OCI-LY7 (cell line): ENCODE results near the gene DDX56. TPM values are rescaled to one million over a fixed set of nuclear protein-coding genes. Genes with fewer than 3 reads are reported as not detected.

Source experiments
- BruUV-seq: library from RNA; stranded (reverse); fragments of 400-500 nt; replicated peaks from 2 replicates; lab custom pipeline; 2021; lab: Mats Ljungman, UMichigan
- CTCF ChIA-PET: fragments of 300-600 bp; sonication (Branson Sonifier 250); formaldehyde crosslinking; loops from one replicate; lab custom pipeline; 2022; ENCODE audit warnings: antibody characterized with exemption; ENCODE audit not compliant: unreplicated experiment; lab: Charles Lee
- POLR2A ChIA-PET: fragments of 300-600 bp; sonication (Branson Sonifier 250); formaldehyde crosslinking; loops from one replicate; lab custom pipeline; 2022; ENCODE audit warnings: antibody characterized with exemption; lab: Charles Lee
- DNase-seq: peaks from one replicate; pipeline ENCODE4 v3.0.0-alpha.2; 2015; ENCODE audit warnings: low spot score
- H2AFZ ChIP-seq: fragments of 200-600 bp; sonication (generic), shearing (Covaris generic); 2 replicates; pipeline ENCODE4 v1.6.1; 2014; ENCODE audit warnings: mild to moderate bottlenecking, antibody characterized with exemption, low read length, moderate library complexity
- H3K27ac ChIP-seq: fragments of 200-600 bp; sonication (generic); 2 replicates; pipeline ENCODE4 v1.5.1; 2014; ENCODE audit warnings: mixed run types, low read depth, mild to moderate bottlenecking, moderate library complexity, low read length, inconsistent platforms; ENCODE audit not compliant: poor library complexity, severe bottlenecking
- H3K36me3 ChIP-seq: fragments of 200-600 bp; sonication (generic); 2 replicates; pipeline ENCODE4 v1.6.1; 2014; ENCODE audit warnings: mild to moderate bottlenecking, antibody characterized with exemption, low read length, moderate library complexity, mixed read lengths; ENCODE audit not compliant: insufficient read depth
- H3K4me1 ChIP-seq: fragments of 200-600 bp; sonication (generic); 2 replicates; pipeline ENCODE4 v1.5.1; 2014; ENCODE audit warnings: mild to moderate bottlenecking, low read length; ENCODE audit not compliant: insufficient read depth, poor library complexity, severe bottlenecking
- H3K4me2 ChIP-seq: fragments of 200-600 bp; sonication (generic); 2 replicates; pipeline ENCODE4 v1.6.1; 2014; ENCODE audit warnings: mild to moderate bottlenecking, low read length
- H3K4me3 ChIP-seq: fragments of 200-600 bp; sonication (generic); 2 replicates; pipeline ENCODE4 v1.5.1; 2014; ENCODE audit warnings: mild to moderate bottlenecking, low read depth, low read length; ENCODE audit not compliant: poor library complexity, severe bottlenecking
- H3K79me2 ChIP-seq: fragments of 200-600 bp; sonication (generic); 2 replicates; pipeline ENCODE4 v1.6.1; 2016; ENCODE audit warnings: low read depth, mild to moderate bottlenecking, low read length, moderate library complexity, mixed read lengths; ENCODE audit not compliant: insufficient read depth
- H3K9me2 ChIP-seq: fragments of 200-600 bp; sonication (generic); 2 replicates; pipeline ENCODE4 v1.6.1; 2016; ENCODE audit warnings: mild to moderate bottlenecking, low read length, mixed read lengths; ENCODE audit not compliant: insufficient read depth
- H3K9me3 ChIP-seq: fragments of 200-600 bp; sonication (generic); 2 replicates; pipeline ENCODE4 v1.6.1; 2014; ENCODE audit warnings: mild to moderate bottlenecking, mixed run types, low read length, mixed read lengths
- H4K20me1 ChIP-seq: fragments of 200-600 bp; sonication (generic); 2 replicates; pipeline ENCODE4 v1.6.1; 2014; ENCODE audit warnings: mild to moderate bottlenecking, antibody characterized with exemption, low read length, moderate library complexity, mixed read lengths; ENCODE audit not compliant: insufficient read depth
- CTCF ChIP-seq: fragments of 200-600 bp; sonication (generic); conservative IDR thresholded peaks from 2 replicates; pipeline ENCODE4 v1.5.1; 2014; ENCODE audit warnings: mild to moderate bottlenecking, antibody characterized with exemption, low read length, moderate library complexity, mixed read lengths
- EZH2phosphoT487 ChIP-seq: fragments of 200-600 bp; sonication (generic); IDR thresholded peaks from 2 replicates; pipeline ENCODE4 v1.6.1; 2018; ENCODE audit warnings: low read depth, borderline replicate concordance, mild to moderate bottlenecking, mixed run types, antibody characterized with exemption, low read length, moderate library complexity, mixed read lengths
- intact Hi-C: fragments of 100-400 bp; cut with micrococcal nuclease; formaldehyde crosslinking; loops from one replicate; pipeline ENCODE4 v1.10.0; 2022; ENCODE audit not compliant: unreplicated experiment
- total RNA-seq, 2 experiments: library from RNA; depleted of rRNA in 1 of 2; stranded (reverse); fragments of >200 nt in 1 of 2; shearing (Covaris generic) in 1 of 2; gene quantifications; 2 replicates each; pipeline ENCODE4 v1.2.3, GENCODE V29; 2014 to 2022

DDX56 gene
- total RNA-seq, 2 experiments from 2014 or later, result 89.2 to 95.4 TPM

GRCh38 chr7:44533301-44534055 is 40.2 kb downstream of the DDX56 start:
- ChIA-PET POLR2A (no interaction called here), CTCF (no interaction called here)
- no peak overlapping the region for H3K27ac ChIP-seq
- no TSS peak for BruUV-seq
- H4K20me1 ChIP-seq, result no peaks in the 10 kb centered on the region
- H3K4me1 ChIP-seq, result no peaks in the 10 kb centered on the region
- H3K36me3 ChIP-seq, result no peaks in the 10 kb centered on the region
- H3K9me3 ChIP-seq, result no peaks in the 10 kb centered on the region
- H3K4me2 ChIP-seq, result no peak overlapping the region
- H3K4me3 ChIP-seq, result no peak overlapping the region
- intact Hi-C loops, result no loop called here
- no peak for DNase-seq
- H3K9me2 ChIP-seq, result no peaks in the 10 kb centered on the region
- no peak overlapping the region for H2AFZ ChIP-seq
- no peaks in the 10 kb centered on the region for H3K79me2 ChIP-seq
- TF ChIP-seq EZH2phosphoT487, result no peak
- TF ChIP-seq CTCF, result no peak

- no peaks in the 10 kb centered on the region for H4K20me1 ChIP-seq
- H3K36me3 ChIP-seq, result no peaks in the 10 kb centered on the region
- no peaks in the 10 kb centered on the region for H3K9me3 ChIP-seq
- H2AFZ ChIP-seq, result no peak overlapping the region
- no peak overlapping the region for H3K4me2 ChIP-seq
- BruUV-seq, result no TSS peak
- DNase-seq, result no peak
- CTCF ChIA-PET, result no interaction called here
- H3K4me3 ChIP-seq, result no peak overlapping the region
- TF ChIP-seq EZH2phosphoT487, result no peak
- TF ChIP-seq CTCF, result no peak
- intact Hi-C loops, result no loop called here
- H3K9me2 ChIP-seq, result no peaks in the 10 kb centered on the region
- POLR2A ChIA-PET, result no interaction called here
- H3K4me1 ChIP-seq, result no peaks in the 10 kb centered on the region
- no peaks in the 10 kb centered on the region for H3K79me2 ChIP-seq
- H3K27ac ChIP-seq, result no peak overlapping the region
These were observed 42.0 kb downstream of the DDX56 start for GRCh38 chr7:44531421-44532380.
